Hindlimb muscle (tissue), 1 donor: Measurements from ENCODE around the gene ACVR1B. TPM values are rescaled to one million over a fixed set of nuclear protein-coding genes. Genes with fewer than 3 reads are reported as not detected.
"Not testable (repeated sequence)": the region's sequence is repeated elsewhere in the genome, so short reads cannot be mapped to it uniquely, and the experiment has no call there.

Source experiments
- DNase-seq: peaks from one replicate; pipeline ENCODE4 v3.0.0-alpha.2; 2013
- polyA plus RNA-seq: library from polyadenylated mRNA; unstranded; fragments of 120-200 nt; gene quantifications from one replicate; pipeline ENCODE4 v1.2.1, GENCODE V29; 2013; ENCODE audit not compliant: insufficient read length

The ACVR1B gene
- polyA plus RNA-seq, 1 donor = 19.9 TPM

DNA sequence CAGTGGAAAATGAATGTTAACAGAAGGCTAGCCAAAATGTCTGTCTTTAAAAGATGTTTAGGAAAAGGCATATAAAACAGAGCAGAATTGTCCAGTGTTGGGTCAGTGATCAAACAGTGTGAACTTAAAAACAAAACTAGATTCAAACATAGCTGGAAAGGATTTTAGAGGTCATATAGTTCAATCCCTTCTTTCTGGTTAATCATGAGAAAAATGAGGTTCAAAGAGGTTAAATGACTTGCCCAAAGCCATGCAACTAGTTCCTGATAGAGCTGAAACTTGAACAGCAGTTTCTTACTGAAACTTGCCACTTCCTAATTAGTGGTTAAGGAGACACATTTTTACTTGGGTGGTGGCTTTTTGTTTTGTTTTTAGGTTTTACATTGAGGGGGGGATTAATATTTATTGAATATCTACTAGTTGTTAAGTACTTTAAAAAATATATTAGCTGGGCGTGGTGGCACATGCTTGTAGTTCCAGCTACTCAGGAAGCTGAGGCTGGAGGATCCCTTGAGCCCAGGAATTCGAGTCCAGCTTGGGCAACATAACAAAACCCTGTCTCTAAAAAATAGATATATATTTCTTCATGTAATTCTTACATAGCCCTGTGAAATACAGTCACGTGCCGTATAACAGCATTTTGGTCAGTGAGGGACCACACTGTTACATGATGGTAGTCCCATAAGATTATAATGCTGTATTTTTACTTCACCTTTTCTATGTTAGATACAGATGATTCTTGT, 20.4 kb downstream of the ACVR1B start:
- DNase-seq = no peak

DNA sequence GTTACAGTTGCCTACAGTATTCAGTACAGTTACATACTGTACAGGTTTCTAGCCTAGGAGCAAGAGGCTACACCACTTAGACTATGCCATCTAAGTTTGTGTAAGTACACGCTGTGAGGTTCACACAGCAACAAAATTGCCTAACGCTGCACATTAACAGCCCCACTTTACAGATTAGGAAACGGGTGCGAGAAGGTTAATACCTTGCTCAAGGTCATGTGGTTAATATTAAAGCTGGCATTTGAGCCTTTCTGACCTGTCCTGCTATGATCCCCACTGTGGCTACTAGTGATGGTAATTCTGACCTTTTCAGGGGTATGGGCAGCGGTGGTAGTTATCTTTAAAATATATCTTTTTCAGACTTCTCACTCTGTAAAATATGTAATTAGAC, 20.9 kb downstream of the ACVR1B start:
- no peak for DNase-seq

DNA sequence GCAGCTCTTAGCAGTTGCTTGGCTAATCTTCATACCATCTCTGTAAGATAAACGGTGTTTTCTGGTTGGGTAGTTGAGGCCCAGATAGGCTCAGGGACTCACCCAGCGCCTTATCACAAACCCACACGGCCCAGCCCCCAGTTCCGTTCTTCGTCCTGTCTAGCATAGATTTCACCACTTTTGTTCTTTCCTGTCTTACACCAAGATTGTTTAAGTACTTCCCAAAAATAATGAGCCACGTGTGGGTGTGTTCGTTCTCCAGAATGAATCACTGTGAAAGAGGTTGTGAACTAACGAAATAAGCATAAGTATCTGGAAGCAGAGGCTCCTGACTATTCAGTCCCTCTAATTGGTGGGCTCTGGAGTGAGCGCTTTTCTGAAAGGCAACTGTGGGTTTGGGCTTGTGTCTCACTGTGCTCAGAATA, 21.4 kb downstream of the ACVR1B start:
- DNase-seq = no peak

DNA sequence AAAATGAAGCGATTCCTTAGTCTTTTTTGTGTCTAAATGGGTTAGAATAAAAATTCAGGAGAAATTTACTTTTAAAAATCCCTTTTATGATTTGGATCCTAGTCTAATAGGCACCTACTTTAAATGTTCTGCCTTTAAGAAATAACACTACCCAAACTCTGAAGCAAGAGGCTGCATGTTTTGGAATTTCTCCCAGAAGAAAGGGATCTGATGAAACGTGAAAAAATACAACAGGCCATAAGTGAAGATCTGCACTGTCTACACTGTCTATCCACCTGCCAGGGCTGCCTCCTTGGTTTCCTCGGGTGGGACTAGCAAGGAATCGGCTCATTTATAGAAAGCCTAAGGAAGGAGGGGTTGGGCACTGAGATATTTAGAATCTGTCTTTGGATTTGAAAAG, 22.1 kb downstream of the ACVR1B start:
- no peak for DNase-seq

DNA sequence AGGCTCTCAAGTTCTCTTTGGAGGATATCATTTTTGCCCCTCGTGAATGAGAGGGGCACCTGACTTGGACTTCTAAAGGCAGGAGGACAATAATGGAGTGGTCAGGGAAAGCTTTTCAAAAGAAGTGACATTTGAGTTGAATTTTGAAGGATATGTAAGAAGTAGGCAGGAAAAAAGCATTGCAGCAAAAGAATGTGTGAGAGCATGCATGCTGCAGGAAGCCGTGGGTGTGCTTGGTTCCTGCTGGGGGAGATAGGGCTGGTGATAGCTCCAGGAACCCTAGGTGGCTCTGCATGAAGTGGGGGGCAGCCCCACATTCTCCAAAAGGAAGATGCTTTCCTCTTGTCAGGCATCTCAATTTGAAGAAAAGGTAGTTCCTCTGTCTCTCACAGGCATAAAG, 23.1 kb downstream of the ACVR1B start:
- DNase-seq = no peak

DNA sequence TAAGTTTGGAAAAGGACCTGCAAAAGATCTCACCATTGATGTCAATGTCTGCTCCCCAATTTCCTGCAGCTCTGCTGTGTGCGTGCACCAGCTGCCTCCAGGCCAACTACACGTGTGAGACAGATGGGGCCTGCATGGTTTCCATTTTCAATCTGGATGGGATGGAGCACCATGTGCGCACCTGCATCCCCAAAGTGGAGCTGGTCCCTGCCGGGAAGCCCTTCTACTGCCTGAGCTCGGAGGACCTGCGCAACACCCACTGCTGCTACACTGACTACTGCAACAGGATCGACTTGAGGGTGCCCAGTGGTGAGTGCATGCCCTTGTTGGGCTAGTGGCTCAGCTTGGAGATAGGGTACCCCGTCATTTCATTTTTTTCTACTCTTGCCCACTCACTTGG, 23.7 kb downstream of the ACVR1B start:
- DNase-seq = no peak

DNA sequence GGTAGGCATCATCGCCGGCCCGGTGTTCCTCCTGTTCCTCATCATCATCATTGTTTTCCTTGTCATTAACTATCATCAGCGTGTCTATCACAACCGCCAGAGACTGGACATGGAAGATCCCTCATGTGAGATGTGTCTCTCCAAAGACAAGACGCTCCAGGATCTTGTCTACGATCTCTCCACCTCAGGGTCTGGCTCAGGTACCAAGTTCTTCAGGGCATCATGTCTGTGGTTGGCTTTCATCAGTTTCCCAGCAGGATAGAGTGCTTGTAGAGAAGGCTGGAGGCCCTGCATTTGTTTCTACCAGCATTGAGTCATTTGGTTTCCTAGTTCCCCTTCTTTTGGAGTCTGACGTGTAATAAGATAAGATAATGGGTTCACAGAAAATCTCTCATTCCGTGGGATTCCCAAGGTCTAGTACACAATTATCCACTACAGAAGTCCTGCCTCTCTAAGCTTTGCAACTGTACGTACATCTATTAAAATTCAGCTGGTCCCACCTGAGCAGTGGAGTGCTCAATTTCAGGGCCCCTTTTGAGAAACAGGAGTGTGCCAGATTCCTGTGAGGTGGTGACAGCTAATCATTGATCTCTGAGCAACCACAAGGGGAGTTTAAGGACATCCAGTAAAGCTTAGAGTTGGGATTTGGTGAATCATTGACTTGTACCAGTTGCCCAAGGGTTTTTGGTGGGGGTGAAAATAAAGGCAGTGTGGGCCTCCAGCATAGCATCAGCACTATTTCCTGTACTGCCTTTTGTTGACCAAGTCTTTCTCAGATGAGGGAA, 25.1 kb downstream of the ACVR1B start:
- no peak for DNase-seq

DNA sequence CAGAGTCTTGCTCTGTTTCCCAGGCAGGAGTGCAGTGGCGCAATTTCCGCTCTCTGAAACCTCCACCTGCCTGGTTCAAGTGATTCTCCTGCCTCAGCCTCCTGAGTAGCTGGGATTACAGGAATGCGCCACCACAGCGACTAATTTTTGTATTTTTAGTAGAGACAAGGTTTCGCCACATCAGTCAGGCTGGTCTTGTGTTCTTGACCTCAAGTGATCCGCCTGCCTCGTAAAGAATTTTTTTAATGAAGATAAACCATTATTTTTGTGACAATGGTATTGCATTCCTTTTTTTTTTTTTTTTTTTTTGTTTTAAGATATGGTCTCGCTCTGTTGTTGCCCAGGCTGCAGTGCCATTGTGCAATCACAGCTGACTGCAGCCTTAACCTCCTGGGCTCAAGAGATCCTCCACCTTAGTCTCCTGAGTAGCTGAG, 25.8 kb downstream of the ACVR1B start:
- DNase-seq = no peak

DNA sequence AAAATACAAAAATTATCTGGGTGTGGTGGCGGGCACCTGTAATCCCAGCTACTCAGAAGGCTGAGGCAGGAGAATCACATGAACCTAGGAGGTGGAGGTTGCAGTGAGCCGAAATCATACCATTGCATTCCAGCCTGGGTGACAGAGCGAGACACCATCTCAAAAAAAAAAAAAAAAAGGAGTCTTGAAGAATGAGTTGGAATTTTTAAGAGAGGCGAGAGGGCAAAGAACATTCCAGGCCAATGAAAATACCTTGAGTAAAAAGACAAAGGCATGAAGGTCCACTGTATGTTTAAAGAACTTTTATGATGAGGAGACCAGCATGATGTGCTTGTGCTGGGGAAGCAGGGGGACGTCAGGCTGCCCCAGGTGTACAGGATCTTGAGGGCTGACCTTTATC, 27.8 kb downstream of the ACVR1B start:
- not testable (repeated sequence) for DNase-seq

DNA sequence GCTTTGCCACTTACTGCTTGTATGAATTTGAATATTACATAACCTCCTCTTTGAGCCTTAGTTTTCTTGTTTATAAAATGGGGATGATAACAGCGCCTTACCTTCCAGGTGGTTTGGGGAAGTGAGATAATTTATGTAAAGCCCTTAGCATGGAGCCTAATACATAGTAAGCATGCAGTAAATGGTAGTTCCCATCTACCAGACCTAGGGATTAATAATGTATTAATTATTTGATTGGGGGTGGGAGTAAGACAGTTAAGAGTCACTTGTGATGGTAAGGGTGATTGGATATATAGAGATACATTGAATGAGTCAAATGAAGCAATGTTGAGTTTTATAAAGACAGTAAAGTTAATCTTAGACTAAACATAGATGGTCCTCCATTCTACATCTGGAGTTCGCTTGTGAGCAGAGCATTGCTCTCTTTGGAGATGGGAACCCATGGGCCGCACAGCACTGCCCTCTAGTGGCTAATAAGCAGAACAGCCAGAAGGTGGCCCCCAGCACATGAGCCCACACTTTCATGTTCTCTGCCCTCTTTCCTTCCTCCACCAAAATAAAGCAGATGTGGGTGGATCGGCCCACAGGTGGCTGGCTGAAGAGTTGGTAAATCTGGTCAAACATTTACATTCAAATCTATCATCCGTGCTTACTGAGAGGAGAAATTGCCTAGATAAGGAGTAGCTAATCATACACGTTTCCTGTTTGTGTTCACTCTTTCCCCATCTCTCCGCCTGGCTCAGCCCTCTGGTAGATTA, 28.7 kb downstream of the ACVR1B start:
- peak; percentile 78 for DNase-seq

DNA sequence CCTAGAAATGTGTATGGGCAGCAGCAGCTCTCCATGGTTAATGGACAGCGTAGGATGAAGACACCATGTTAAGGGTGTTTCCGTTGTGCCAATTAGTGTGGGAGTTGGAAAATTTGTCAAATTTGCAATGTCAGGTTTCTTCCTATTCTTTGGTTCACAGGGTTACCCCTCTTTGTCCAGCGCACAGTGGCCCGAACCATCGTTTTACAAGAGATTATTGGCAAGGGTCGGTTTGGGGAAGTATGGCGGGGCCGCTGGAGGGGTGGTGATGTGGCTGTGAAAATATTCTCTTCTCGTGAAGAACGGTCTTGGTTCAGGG, 29.3 kb downstream of the ACVR1B start:
- no peak for DNase-seq

DNA sequence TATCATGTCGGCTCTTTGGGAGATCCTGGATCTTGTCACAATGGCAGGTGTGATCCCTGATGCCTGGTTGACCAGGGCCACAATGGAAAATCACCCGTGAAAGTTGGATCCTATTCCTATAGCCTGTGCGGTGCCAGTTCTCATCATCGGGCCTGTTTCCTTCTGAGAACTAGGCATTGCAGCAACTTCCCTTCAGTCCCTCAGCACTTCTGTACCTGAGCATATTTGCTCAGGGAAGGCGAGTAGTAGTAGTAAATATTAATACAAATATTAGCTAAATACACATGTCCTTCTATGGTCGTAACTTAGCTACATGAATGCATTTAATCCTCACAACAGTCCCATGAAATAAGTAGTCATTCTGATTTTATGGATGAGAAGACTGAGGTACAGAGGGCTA, 33.2 kb downstream of the ACVR1B start:
- DNase-seq = no peak

DNA sequence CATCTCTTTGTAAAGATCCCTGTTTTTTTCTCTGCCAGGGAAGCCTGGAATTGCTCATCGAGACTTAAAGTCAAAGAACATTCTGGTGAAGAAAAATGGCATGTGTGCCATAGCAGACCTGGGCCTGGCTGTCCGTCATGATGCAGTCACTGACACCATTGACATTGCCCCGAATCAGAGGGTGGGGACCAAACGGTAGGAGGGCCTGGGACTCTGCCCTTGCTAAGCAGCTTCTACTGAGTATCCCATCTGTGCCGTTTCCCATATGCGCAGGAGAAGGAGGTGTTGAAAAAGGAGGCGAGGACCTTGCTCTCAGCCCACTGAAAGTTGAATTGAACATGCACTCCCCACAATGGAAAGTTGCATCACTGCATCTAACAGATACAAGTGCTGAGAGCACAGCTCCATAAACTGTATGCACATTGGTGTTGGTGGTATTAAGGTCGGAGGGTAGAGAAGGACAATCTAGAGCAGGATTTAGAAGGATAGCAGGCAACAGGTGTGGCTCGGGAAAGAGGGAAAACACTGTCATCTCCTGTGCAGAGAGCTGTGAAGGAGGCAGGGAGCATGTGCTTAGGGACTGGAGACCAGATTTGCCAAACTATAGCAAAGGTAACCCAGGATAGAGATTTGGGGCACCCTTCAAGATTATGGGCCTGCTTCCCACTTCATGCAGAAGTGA, 33.8 kb downstream of the ACVR1B start:
- DNase-seq = no peak

DNA sequence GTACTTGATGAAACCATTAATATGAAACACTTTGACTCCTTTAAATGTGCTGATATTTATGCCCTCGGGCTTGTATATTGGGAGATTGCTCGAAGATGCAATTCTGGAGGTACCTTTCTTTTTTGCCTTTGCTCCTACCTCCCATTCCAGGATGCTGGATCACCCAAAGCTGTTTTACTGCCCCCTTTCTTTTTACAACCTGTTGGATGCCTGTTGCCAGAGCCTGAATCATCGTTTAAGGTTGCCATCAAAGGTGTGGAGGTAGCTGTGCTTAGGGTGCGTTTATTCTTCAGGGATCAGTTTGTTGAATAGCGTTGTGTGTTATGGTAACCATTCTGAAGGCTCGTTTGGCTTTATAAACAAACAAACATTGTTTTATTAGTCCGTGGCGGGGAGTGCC, 35.3 kb downstream of the ACVR1B start:
- DNase-seq = no peak

DNA sequence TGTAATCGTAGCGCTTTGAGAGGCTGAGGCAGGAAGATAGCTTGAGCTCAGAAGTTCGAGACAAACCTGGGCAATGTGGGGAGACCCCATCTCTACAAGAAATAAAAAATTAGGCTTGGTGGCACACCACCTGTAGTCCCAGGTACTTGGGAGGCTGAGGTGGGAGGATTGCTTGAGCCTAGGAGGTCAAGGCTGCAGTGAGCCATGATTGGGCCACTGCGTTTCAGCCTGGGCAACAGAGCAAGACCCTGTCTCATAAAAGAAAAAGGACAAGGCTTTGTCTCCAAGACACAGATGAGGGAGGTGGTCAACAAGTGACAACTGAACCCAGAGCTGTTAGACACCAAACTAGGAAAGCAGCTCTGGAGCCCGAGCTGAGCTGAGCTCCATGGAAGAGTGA, 40.7 kb downstream of the ACVR1B start:
- DNase-seq = no peak

DNA sequence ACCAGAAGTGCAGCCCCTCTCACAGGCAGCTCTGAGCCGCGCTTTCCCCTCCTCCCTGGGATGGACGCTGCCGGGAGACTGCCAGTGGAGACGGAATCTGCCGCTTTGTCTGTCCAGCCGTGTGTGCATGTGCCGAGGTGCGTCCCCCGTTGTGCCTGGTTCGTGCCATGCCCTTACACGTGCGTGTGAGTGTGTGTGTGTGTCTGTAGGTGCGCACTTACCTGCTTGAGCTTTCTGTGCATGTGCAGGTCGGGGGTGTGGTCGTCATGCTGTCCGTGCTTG, 43.0 kb downstream of the ACVR1B start:
- no peak for DNase-seq

DNA sequence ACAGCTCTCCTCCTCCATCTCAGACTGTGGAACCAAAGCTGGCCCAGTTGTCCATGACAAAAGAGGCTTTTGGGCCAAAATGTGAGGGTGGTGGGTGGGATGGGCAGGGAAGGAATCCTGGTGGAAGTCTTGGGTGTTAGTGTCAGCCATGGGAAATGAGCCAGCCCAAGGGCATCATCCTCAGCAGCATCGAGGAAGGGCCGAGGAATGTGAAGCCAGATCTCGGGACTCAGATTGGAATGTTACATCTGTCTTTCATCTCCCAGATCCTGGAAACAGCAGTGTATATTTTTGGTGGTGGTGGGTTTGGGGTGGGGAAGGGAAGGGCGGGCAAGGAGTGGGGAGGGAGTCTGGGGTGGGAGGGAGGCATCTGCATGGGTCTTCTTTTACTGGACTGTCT, 43.5 kb downstream of the ACVR1B start:
- DNase-seq = no peak

DNA sequence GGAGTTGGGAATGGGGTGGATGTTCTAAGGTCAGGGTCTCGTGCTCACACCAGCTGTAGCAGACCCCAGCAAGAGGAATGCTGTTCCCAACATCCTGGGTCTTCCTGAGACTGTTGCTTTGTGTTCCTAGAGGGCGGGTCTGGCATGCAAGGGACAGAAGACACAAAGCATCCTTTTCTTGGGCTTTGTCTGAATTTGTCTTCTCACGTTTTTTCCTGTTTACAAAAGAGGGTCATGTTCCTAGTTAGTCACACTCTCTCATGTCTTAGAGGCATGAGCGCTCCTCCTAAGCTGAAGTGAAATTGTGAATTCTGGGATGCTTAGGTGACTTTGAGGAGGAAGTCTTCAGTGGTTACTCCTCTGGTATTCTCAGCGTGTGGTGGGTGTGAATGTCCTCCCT, 45.6 kb downstream of the ACVR1B start:
- DNase-seq = no peak

DNA sequence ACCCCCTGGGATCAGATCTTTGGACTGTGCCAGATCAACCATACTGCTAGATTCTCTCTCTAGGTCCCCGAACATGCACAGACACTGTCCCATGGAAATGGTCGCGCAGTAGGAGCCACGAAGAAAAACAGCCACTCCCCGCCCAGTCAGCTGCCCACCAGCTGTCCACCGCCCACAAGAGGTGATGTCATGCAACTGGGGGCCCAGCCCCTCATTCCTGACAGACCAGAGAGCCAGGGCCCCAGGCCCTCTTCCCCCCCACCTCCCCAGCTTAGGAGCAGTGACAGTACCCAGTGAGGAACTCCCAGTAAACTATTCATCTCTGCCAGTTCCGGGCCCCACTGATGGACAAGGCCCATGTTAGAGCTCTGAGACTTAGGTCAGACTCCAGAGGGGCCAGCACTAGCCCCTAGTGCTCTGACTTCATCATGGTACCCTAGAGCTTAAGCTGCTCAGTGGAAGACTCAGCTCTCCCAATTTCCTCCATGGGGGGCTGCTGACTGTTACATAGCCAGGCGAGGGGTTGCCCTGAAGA, 51.6 kb downstream of the ACVR1B start:
- DNase-seq = no peak

DNA sequence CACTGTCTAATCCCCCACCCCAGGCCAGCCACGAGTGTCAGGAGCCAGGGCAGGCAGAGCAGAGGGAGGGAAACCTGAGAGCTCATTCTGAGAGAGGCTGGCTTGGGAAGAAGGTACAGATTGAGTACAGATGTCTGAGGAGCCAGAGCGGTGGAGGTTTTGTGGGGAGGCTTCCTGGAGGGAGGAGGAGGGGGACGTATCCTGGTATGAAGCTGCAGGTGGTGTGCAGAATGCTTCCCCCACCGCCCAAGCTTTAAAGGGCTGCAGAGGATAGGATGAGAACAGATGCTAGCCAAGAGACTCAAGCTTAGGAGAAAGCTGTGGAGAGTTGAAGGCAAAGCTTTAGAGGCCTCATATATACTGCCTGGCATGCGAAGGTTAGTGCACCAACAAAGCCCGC, 52.1 kb downstream of the ACVR1B start:
- no peak for DNase-seq

DNA sequence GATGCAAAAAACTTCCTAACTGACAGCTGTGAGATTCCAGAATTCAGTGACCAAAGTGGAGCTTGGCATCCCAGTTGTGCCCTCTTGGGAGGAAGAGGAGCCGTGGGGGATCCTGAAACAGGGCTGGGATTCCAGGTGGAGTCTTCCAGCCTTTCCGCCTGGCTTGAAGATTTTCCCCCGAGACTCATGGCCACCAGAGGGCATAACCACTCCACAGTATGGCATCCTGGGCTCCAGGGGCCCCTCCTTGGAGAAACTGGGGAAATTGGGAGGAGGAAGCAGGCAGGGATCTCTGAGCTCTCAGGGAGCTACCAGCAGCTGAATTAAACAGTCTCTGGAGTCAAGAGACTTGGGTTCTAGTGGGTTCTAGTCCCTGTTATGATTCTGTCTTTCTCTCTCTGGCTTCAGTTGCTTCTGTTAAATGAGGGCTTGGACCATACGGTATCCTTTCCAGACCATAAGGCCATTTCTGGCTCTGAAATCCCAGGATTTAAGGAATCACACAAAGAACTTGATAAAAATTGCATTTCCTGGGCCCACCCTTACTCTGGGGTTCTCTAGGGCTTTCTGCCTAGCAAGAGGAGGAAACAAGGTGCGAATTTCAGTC, 52.6 kb downstream of the ACVR1B start:
- DNase-seq = no peak

DNA sequence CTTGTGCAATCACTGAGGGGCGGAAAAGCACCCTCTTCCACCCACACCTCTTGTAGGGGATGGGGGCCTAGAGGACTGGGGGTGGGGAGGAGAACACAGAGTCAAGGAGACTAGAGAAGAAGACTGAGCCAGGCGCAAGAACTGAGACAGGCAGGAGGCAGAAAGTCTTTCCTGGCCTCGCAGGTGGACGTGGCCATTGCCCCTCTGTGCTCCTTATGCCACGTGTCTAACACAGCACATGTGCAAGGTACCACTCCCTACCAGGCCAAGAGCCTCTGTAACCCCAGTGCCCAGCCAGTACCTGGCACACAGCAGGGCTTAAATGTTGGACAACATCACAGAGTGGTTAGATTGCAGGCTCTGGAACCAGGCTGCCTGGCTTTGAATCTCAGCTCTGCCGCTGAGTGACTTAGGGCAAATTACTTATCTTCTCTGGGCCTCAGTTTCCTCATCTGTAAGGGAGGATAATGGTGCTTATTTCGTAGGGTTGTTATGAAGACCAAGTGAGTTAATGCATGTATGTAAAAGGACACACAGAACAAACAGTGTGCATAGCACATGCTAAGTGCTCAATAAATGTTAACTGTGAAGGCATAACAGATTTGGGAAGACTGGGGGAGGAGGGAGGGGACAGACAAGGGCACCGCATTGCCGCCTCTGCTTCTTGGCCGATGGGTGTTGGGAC, 53.9 kb downstream of the ACVR1B start:
- no peak for DNase-seq
